Right lobe of liver (tissue), 4 donors: ENCODE data around the gene MAL.

Source experiments
- CTCF ChIP-seq, 4 donors: fragments of 200-600 bp in 3 of 4; fragments of 450-650 bp in 1 of 4; IDR thresholded peaks; one replicate each; pipeline versions ENCODE4 v1.5.1 to v1.8.0; 2016 to 2022; ENCODE audit warnings: antibody characterized with exemption in 4 of 4, mild to moderate bottlenecking in 2 of 4
- POLR2A ChIP-seq: fragments of 450-650 bp; IDR thresholded peaks from one replicate; pipeline ENCODE4 v1.6.1; 2017; ENCODE audit warnings: antibody characterized with exemption, mild to moderate bottlenecking
- donor health status: DM: no; HTN: no; CAD: no.
- donor health status: DM: no; HTN: no; CAD: no.
- donor health status: DM: no; HTN: yes; CAD: no.

- TF ChIP-seq POLR2A (no peak), CTCF (IDR thresholded peaks at IDR 0.05) (no peak)
Observed at GRCh38 chr2:95057535-95058370, 32.2 kb downstream of the MAL start.
